Activated CD4-positive, alpha-beta memory T cell treated with anti-CD3 and anti-CD28 coated beads, Interleukin-2, amount 10 ng/mL, durations not matched to agents 7 days and 5 days (primary cell): ENCODE results near the gene ASB7. TPM values are rescaled to one million over a fixed set of nuclear protein-coding genes. Genes with fewer than 3 reads are reported as not detected.
"Not testable (repeated sequence)": the region's sequence is repeated elsewhere in the genome, so short reads cannot be mapped to it uniquely, and the experiment has no call there.

Experiments used
- CTCF ChIA-PET: fragments of 350-600 bp; sonication (Branson Sonifier 250); formaldehyde crosslinking; loops from one replicate; lab custom pipeline; 2021; ENCODE audit warnings: antibody characterized with exemption, inconsistent platforms; lab: Charles Lee
- POLR2A ChIA-PET: fragments of 350-600 bp; sonication (Branson Sonifier 250); formaldehyde crosslinking; loops from one replicate; lab custom pipeline; 2021; ENCODE audit warnings: antibody characterized with exemption; lab: Charles Lee
- DNase-seq: peaks from one replicate; pipeline ENCODE4 v3.0.0-alpha.2; 2020
- H3K27ac Mint-ChIP-seq: one replicate; pipeline ENCODE4 v1.8.0; 2021; ENCODE audit warnings: mild to moderate bottlenecking, mixed read lengths
- H3K27me3 Mint-ChIP-seq: one replicate; pipeline ENCODE4 v1.8.0; 2021; ENCODE audit warnings: mixed read lengths
- H3K36me3 Mint-ChIP-seq: one replicate; pipeline ENCODE4 v1.8.0; 2021; ENCODE audit warnings: low read depth, mixed read lengths
- H3K4me1 Mint-ChIP-seq: one replicate; pipeline ENCODE4 v1.8.0; 2021; ENCODE audit warnings: mixed read lengths
- H3K4me3 Mint-ChIP-seq: one replicate; pipeline ENCODE4 v1.8.0; 2021; ENCODE audit warnings: mild to moderate bottlenecking, mixed read lengths
- H3K9me3 Mint-ChIP-seq: one replicate; pipeline ENCODE4 v1.8.0; 2021; ENCODE audit warnings: mixed read lengths
- total RNA-seq, 2 experiments: library from RNA; stranded (reverse); gene quantifications; one replicate each; pipeline ENCODE4 v1.2.3, GENCODE V29; 2021

Gene ASB7
- total RNA-seq, 2 experiments from 2014 or later, result 23.1 to 23.3 TPM

- H3K36me3 Mint-ChIP-seq, result peaks cover 73% of the 10 kb centered on the region
- POLR2A ChIA-PET, result interaction anchor here (0.9 to 5.5 kb wide), 3 partner anchors 20 to 222 kb away, joined by 3 to 107 read pairs (median 20); partner anchors contain the start of genes ASB7 and LINS1
Measured at GRCh38 chr15:100572362-100572983, 29.9 kb upstream of the ASB7 start.

GRCh38 chr15:100573526-100573925 is 28.9 kb upstream of the ASB7 start:
- H3K27ac Mint-ChIP-seq, result peak overlapping the region; percentile 52
- no peak overlapping the region for H3K4me3 Mint-ChIP-seq
- H3K9me3 Mint-ChIP-seq, result no peaks in the 10 kb centered on the region
- peaks cover 73% of the 10 kb centered on the region for H3K36me3 Mint-ChIP-seq
- H3K27me3 Mint-ChIP-seq, result no peaks in the 10 kb centered on the region
- CTCF ChIA-PET, result interaction anchor here (0.7 to 6.6 kb wide), 10 partner anchors 10 to 235 kb away, joined by 3 to 117 read pairs (median 6); partner anchors contain the start of genes ADAMTS17, ASB7 and LINS1
- DNase-seq, result no peak
- POLR2A ChIA-PET, result interaction anchor here (0.6 to 5.5 kb wide), 4 partner anchors 25 to 613 kb away, joined by 5 to 107 read pairs (median 14); partner anchors contain the start of genes ASB7 and LINS1
- peaks cover 51% of the 10 kb centered on the region for H3K4me1 Mint-ChIP-seq

More at GRCh38 chr15:100572362-100572983, 29.9 kb upstream of the ASB7 start:
- H3K27me3 Mint-ChIP-seq, result no peaks in the 10 kb centered on the region
- peaks cover 51% of the 10 kb centered on the region for H3K4me1 Mint-ChIP-seq
- CTCF ChIA-PET, result interaction anchor here (0.5 to 6.6 kb wide), 14 partner anchors 9 to 434 kb away, joined by 3 to 117 read pairs (median 6); partner anchors contain the start of genes ADAMTS17, ASB7 and LINS1
- H3K9me3 Mint-ChIP-seq, result no peaks in the 10 kb centered on the region
- DNase-seq, result no peak
- peak overlapping the region; percentile 66 for H3K4me3 Mint-ChIP-seq
- H3K27ac Mint-ChIP-seq, result peak overlapping the region; percentile 75

- peaks cover 30% of the 10 kb centered on the region for H3K4me1 Mint-ChIP-seq
- peaks cover 62% of the 10 kb centered on the region for H3K36me3 Mint-ChIP-seq
- DNase-seq, result no peak
- CTCF ChIA-PET, result no interaction called here
- no peaks in the 10 kb centered on the region for H3K27me3 Mint-ChIP-seq
- POLR2A ChIA-PET, result interaction anchor here (0.7 to 1.0 kb wide), 2 partner anchors 15 to 20 kb away, joined by 4 read pairs; no protein-coding TSS in a partner anchor
- peak overlapping the region; percentile 80 for H3K27ac Mint-ChIP-seq
- peaks cover 9% of the 10 kb centered on the region for H3K9me3 Mint-ChIP-seq
- H3K4me3 Mint-ChIP-seq, result no peak overlapping the region
Measured at GRCh38 chr15:100580414-100580813, 22.0 kb upstream of the ASB7 start.

GRCh38 chr15:100588638-100589242 is 13.6 kb upstream of the ASB7 start:
- Mint-ChIP-seq H3K36me3 (peaks cover 87% of the 10 kb centered on the region), H3K27me3 (no peaks in the 10 kb centered on the region), H3K27ac (no peak overlapping the region), H3K9me3 (peaks cover 36% of the 10 kb centered on the region), H3K4me3 (no peak overlapping the region), H3K4me1 (peaks cover 26% of the 10 kb centered on the region)
- ChIA-PET POLR2A (interaction anchor here (0.7 kb wide), 1 partner anchor 13 kb away, joined by 4 read pairs; the partner anchor contains the start of genes ASB7 and LINS1), CTCF (interaction anchor here (1.7 to 2.5 kb wide), 2 partner anchors 16 to 239 kb away, joined by 6 to 11 read pairs; no protein-coding TSS in a partner anchor)
- DNase-seq, result no peak

GRCh38 chr15:100591163-100591562 is 11.2 kb upstream of the ASB7 start:
- CTCF ChIA-PET, DNase-seq, H3K27ac Mint-ChIP-seq, H3K27me3 Mint-ChIP-seq, H3K4me3 Mint-ChIP-seq, POLR2A ChIA-PET: not testable (repeated sequence)
- Mint-ChIP-seq H3K4me1 (peaks cover 41% of the 10 kb centered on the region), H3K36me3 (peaks cover 80% of the 10 kb centered on the region), H3K9me3 (peaks cover 33% of the 10 kb centered on the region)

- H3K9me3 Mint-ChIP-seq, result peaks cover 32% of the 10 kb centered on the region
- no peaks in the 10 kb centered on the region for H3K27me3 Mint-ChIP-seq
- H3K4me1 Mint-ChIP-seq, result peaks cover 45% of the 10 kb centered on the region
- peaks cover 75% of the 10 kb centered on the region for H3K36me3 Mint-ChIP-seq
- ChIA-PET CTCF (no interaction called here), POLR2A (interaction anchor here (1.0 kb wide), 1 partner anchor 19 kb away, joined by 3 read pairs; no protein-coding TSS in a partner anchor)
- no peak overlapping the region for H3K4me3 Mint-ChIP-seq
- no peak for DNase-seq
- no peak overlapping the region for H3K27ac Mint-ChIP-seq
Measured at GRCh38 chr15:100591835-100592234, 10.6 kb upstream of the ASB7 start.

GRCh38 chr15:100592898-100593297 is 9.5 kb upstream of the ASB7 start:
- CTCF ChIA-PET, result interaction anchor here (1.7 to 2.0 kb wide), 2 partner anchors 21 to 243 kb away, joined by 7 read pairs; no protein-coding TSS in a partner anchor
- Mint-ChIP-seq H3K4me3 (no peak overlapping the region), H3K27me3 (no peaks in the 10 kb centered on the region), H3K4me1 (peaks cover 52% of the 10 kb centered on the region), H3K27ac (no peak overlapping the region), H3K36me3 (peaks cover 71% of the 10 kb centered on the region), H3K9me3 (peaks cover 26% of the 10 kb centered on the region)
- no peak for DNase-seq
- POLR2A ChIA-PET, result interaction anchor here (0.8 to 1.2 kb wide), 3 partner anchors 20 to 243 kb away, joined by 3 read pairs; no protein-coding TSS in a partner anchor

- POLR2A ChIA-PET, result interaction anchor here (1.2 kb wide), 1 partner anchor 23 kb away, joined by 3 read pairs; no protein-coding TSS in a partner anchor
- peaks cover 56% of the 10 kb centered on the region for H3K4me1 Mint-ChIP-seq
Measured at GRCh38 chr15:100593431-100593830, 9.0 kb upstream of the ASB7 start.

GRCh38 chr15:100595964-100596363 is 6.4 kb upstream of the ASB7 start:
- H3K27me3 Mint-ChIP-seq, result no peaks in the 10 kb centered on the region
- ChIA-PET POLR2A (interaction anchor here (1.0 to 9.5 kb wide), 7 partner anchors 9 to 699 kb away, joined by 3 to 107 read pairs (median 5); partner anchors contain the start of gene SNRPA1), CTCF (interaction anchor here (0.7 to 4.7 kb wide), 3 partner anchors 21 to 246 kb away, joined by 3 to 42 read pairs (median 38); no protein-coding TSS in a partner anchor)
- H3K9me3 Mint-ChIP-seq, result peaks cover 7% of the 10 kb centered on the region
- H3K4me1 Mint-ChIP-seq, result peaks cover 74% of the 10 kb centered on the region
- peaks cover 56% of the 10 kb centered on the region for H3K36me3 Mint-ChIP-seq
- H3K27ac Mint-ChIP-seq, result peak overlapping the region; percentile 93
- DNase-seq, result peak; percentile 31
- H3K4me3 Mint-ChIP-seq, result peak overlapping the region; percentile 71

More at GRCh38 chr15:100593431-100593830, 9.0 kb upstream of the ASB7 start:
- H3K9me3 Mint-ChIP-seq, result peaks cover 24% of the 10 kb centered on the region
- DNase-seq, result no peak
- peaks cover 68% of the 10 kb centered on the region for H3K36me3 Mint-ChIP-seq
- CTCF ChIA-PET, result interaction anchor here (1.7 to 2.0 kb wide), 2 partner anchors 21 to 243 kb away, joined by 7 read pairs; no protein-coding TSS in a partner anchor
- H3K27me3 Mint-ChIP-seq, result no peaks in the 10 kb centered on the region
- H3K4me3 Mint-ChIP-seq, result no peak overlapping the region
- no peak overlapping the region for H3K27ac Mint-ChIP-seq

- CTCF ChIA-PET, result interaction anchor here (1.3 to 4.7 kb wide), 3 partner anchors 25 to 260 kb away, joined by 3 to 42 read pairs (median 38); no protein-coding TSS in a partner anchor
- H3K4me3 Mint-ChIP-seq, result peak overlapping the region; percentile 71
- H3K4me1 Mint-ChIP-seq, result peaks cover 71% of the 10 kb centered on the region
- peak; percentile 97 for DNase-seq
- peak overlapping the region; percentile 93 for H3K27ac Mint-ChIP-seq
- no peaks in the 10 kb centered on the region for H3K27me3 Mint-ChIP-seq
- peaks cover 47% of the 10 kb centered on the region for H3K36me3 Mint-ChIP-seq
- peaks cover 2% of the 10 kb centered on the region for H3K9me3 Mint-ChIP-seq
- POLR2A ChIA-PET, result interaction anchor here (0.8 to 9.5 kb wide), 11 partner anchors 8 to 1346 kb away, joined by 3 to 107 read pairs (median 4); partner anchors contain the start of genes LRRC28 and SNRPA1
Measured at GRCh38 chr15:100596792-100597191, 5.6 kb upstream of the ASB7 start.

GRCh38 chr15:100597862-100598261 is 4.5 kb upstream of the ASB7 start:
- no peak for DNase-seq
- peak overlapping the region; percentile 71 for H3K4me3 Mint-ChIP-seq
- peak overlapping the region; percentile 93 for H3K27ac Mint-ChIP-seq
- ChIA-PET POLR2A (interaction anchor here (0.7 to 9.5 kb wide), 4 partner anchors 9 to 660 kb away, joined by 3 to 107 read pairs (median 7); no protein-coding TSS in a partner anchor), CTCF (interaction anchor here (0.8 to 4.7 kb wide), 4 partner anchors 26 to 669 kb away, joined by 3 to 42 read pairs (median 22); no protein-coding TSS in a partner anchor)
- H3K36me3 Mint-ChIP-seq, result peaks cover 38% of the 10 kb centered on the region
- H3K27me3 Mint-ChIP-seq, result no peaks in the 10 kb centered on the region
- H3K4me1 Mint-ChIP-seq, result peaks cover 63% of the 10 kb centered on the region
- H3K9me3 Mint-ChIP-seq, result no peaks in the 10 kb centered on the region

- Mint-ChIP-seq H3K4me1 (peaks cover 63% of the 10 kb centered on the region), H3K9me3 (no peaks in the 10 kb centered on the region), H3K27me3 (no peaks in the 10 kb centered on the region), H3K36me3 (peaks cover 36% of the 10 kb centered on the region), H3K27ac (peak overlapping the region; percentile 81), H3K4me3 (peak overlapping the region; percentile 41)
- DNase-seq, result no peak
- CTCF ChIA-PET, result interaction anchor here (0.8 to 4.7 kb wide), 4 partner anchors 27 to 670 kb away, joined by 3 to 42 read pairs (median 22); no protein-coding TSS in a partner anchor
- POLR2A ChIA-PET, result interaction anchor here (0.7 to 9.5 kb wide), 2 partner anchors 8 to 26 kb away, joined by 3 to 107 read pairs; no protein-coding TSS in a partner anchor
Measured at GRCh38 chr15:100598655-100599054, 3.7 kb upstream of the ASB7 start.
